ENCODE measurements around the gene PAPOLG. TPM values are rescaled to one million over a fixed set of nuclear protein-coding genes. Genes with fewer than 3 reads are reported as not detected.
A peak's percentile ranks its signal among the peaks of the same experiment; 100 is the strongest.

The PAPOLG gene
- total and polyA plus RNA-seq, 9 of the 15 experiments (the other 6 are each of a cell fraction or from before 2014, with no cell fraction given), result 3.9 to 16.3 (median 10.0) TPM

DNA sequence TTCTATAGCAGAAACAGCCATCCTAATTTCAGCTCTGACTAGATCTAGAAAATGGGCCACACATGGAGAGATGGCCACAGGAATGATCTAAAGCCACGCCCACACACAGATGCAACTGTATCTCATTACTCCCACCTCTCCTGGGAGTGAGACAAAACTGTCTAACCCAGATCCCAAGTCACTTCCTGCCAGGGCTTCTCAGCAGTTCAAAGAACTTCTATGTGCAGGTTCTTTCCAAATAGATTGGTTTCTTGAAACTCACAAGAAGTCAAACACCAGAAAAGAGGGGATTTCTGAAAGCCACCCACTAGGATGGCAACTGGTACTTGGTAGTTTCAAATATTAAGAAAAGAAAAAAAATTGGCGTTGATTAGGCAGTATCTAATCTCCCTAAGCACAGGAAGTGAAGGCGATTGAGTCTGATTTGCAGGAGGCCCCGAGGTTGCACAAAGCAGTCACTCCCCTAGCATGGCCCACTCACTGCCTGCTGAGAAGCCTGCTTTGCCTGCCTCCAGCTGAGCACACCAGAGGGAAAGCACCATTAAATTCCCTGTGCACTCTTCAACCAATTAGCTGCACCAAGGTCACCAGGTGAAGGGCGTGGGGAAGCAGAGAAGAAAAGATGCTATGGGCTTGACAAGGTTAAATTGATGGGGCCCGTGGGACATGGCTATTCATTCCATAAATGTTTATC lies 51.1 kb downstream of the PAPOLG start (continued):
- no peak for TF ChIP-seq SMARCE1 (IDR thresholded peaks at IDR 0.05)
- 0 out of 4 replicates have a peak, but pooled peaks of 1 of the 2 experiments have one; percentile 37 for TF ChIP-seq NRF1 (conservative IDR thresholded peaks at IDR 0.05 in 1 of 2, IDR thresholded peaks at IDR 0.05 in 1 of 2)
- peak in 1 of 2 experiments; percentile 31; a peak in 1 of 4 replicates for TF ChIP-seq TRIM24 (IDR thresholded peaks at IDR 0.05)
- TF ChIP-seq COPS2 (conservative IDR thresholded peaks at IDR 0.05), result no peak
- TF ChIP-seq DACH1 (IDR thresholded peaks at IDR 0.05; ENCODE audit: partially characterized antibody), result peak; percentile 5
- peak; percentile 38; the same call in 1 of the 2 replicates for TF ChIP-seq TCF3 (CRISPR knock-in tag; IDR thresholded peaks at IDR 0.05)
- peak; percentile 44 for TF ChIP-seq E2F8 (IDR thresholded peaks at IDR 0.05; ENCODE audit: low read depth, partially characterized antibody)
- TF ChIP-seq ZNF143 (CRISPR knock-in tag; IDR thresholded peaks at IDR 0.05), result no peak
- no peak for TF ChIP-seq MCM7 (IDR thresholded peaks at IDR 0.05)
- TF ChIP-seq POLR2G (IDR thresholded peaks at IDR 0.05; ENCODE audit: low read depth, low read length), result no peak
- TF ChIP-seq ZNF347 (CRISPR knock-in tag; IDR thresholded peaks at IDR 0.05; ENCODE audit: low read depth), result no peak
- TF ChIP-seq ZBTB40 (IDR thresholded peaks at IDR 0.05), result peak; percentile 66
- TF ChIP-seq ZBTB40 (CRISPR knock-in tag; IDR thresholded peaks at IDR 0.05), result no peak
- no peak for TF ChIP-seq ZNF316 (IDR thresholded peaks at IDR 0.05)
- TF ChIP-seq THRAP3 (IDR thresholded peaks at IDR 0.05; ENCODE audit: borderline replicate concordance), result no peak
- TF ChIP-seq CXXC5 (CRISPR knock-in tag; IDR thresholded peaks at IDR 0.05), result no peak
